Neutrophil (primary cell): ENCODE results near the gene ANKRD49.

Experiments
- H3K27ac ChIP-seq: fragments of 200-600 bp; sonication (generic); 2 replicates; pipeline ENCODE4 v1.5.1; 2016; ENCODE audit warnings: mild to moderate bottlenecking, moderate library complexity
- H3K27me3 ChIP-seq: fragments of 200-600 bp; sonication (generic); 2 replicates; pipeline ENCODE4 v1.6.0; 2016; ENCODE audit warnings: mild to moderate bottlenecking
- H3K36me3 ChIP-seq: fragments of 200-600 bp; sonication (generic); 2 replicates; pipeline ENCODE4 v1.5.1; 2017
- H3K4me1 ChIP-seq, 2 experiments: fragments of 200-600 bp in 1 of 2; sonication (generic) in 1 of 2; 1 replicate in 1 of 2; 2 replicates in 1 of 2; pipeline versions ENCODE4 v1.5.1 to v1.6.1; 2013 to 2016; ENCODE audit warnings: low read depth in 1 of 2, low read length in 1 of 2, mild to moderate bottlenecking in 1 of 2, moderate library complexity in 1 of 2; ENCODE audit not compliant: control insufficient read depth in 1 of 2, insufficient read depth in 1 of 2
- H3K4me3 ChIP-seq, 2 experiments: fragments of 200-600 bp in 1 of 2; sonication (generic) in 1 of 2; 1 replicate in 1 of 2; 2 replicates in 1 of 2; pipeline ENCODE4 v1.5.1; 2013 to 2016; ENCODE audit warnings: low read depth in 1 of 2, low read length in 1 of 2, mild to moderate bottlenecking in 1 of 2, moderate library complexity in 1 of 2
- H3K9me3 ChIP-seq: fragments of 200-600 bp; sonication (generic); 2 replicates; pipeline ENCODE4 v1.5.1; 2016
- CTCF ChIP-seq: fragments of 200-600 bp; sonication (generic); IDR thresholded peaks from 2 replicates; pipeline ENCODE4 v1.5.1; 2016; ENCODE audit warnings: antibody characterized with exemption

Gene ANKRD49

GRCh38 chr11:94507485-94507884 is 13.7 kb downstream of the ANKRD49 start:
- no peak overlapping the region for H3K27ac ChIP-seq
- H3K4me3 ChIP-seq: no peak overlapping the region
- no peak for TF ChIP-seq CTCF
- H3K36me3 ChIP-seq: no peaks in the 10 kb centered on the region
- H3K4me1 ChIP-seq: peaks cover 7% of the 10 kb centered on the region in 2 experiments
- peaks cover 9% of the 10 kb centered on the region for H3K27me3 ChIP-seq
- no peaks in the 10 kb centered on the region for H3K9me3 ChIP-seq

- no peak for TF ChIP-seq CTCF
- Histone ChIP-seq H3K4me1 (peaks cover 16 to 20% of the 10 kb centered on the region in 2 experiments), H3K9me3 (no peaks in the 10 kb centered on the region), H3K36me3 (no peaks in the 10 kb centered on the region), H3K27me3 (peaks cover 13% of the 10 kb centered on the region), H3K4me3 (peak within 1 kb of the TSS; percentile 56 to 59), H3K27ac (no peak within 1 kb of the TSS)
Observed at GRCh38 chr11:94511932-94512781, 18.4 kb downstream of the ANKRD49 start, which contains the start of gene C11orf97. Gene C11orf97, plus strand, starts transcription at chr11:94512461. Its CDS starts 68 bp downstream, at chr11:94512529.

GRCh38 chr11:94513091-94513490 is 19.3 kb downstream of the ANKRD49 start:
- H3K9me3 ChIP-seq: no peaks in the 10 kb centered on the region
- TF ChIP-seq CTCF: no peak
- H3K4me3 ChIP-seq: peak overlapping the region; percentile 56 to 59
- no peaks in the 10 kb centered on the region for H3K36me3 ChIP-seq
- no peak overlapping the region for H3K27ac ChIP-seq
- H3K27me3 ChIP-seq: peaks cover 13% of the 10 kb centered on the region
- peaks cover 16 to 20% of the 10 kb centered on the region in 2 experiments for H3K4me1 ChIP-seq

- Histone ChIP-seq H3K27ac (no peak overlapping the region), H3K9me3 (no peaks in the 10 kb centered on the region), H3K4me3 (no peak overlapping the region), H3K4me1 (peaks cover 16 to 24% of the 10 kb centered on the region in 2 experiments), H3K27me3 (peaks cover 13% of the 10 kb centered on the region), H3K36me3 (no peaks in the 10 kb centered on the region)
- TF ChIP-seq CTCF: no peak
Observed at GRCh38 chr11:94515398-94515797, 21.6 kb downstream of the ANKRD49 start.

- no peak for TF ChIP-seq CTCF
Observed at GRCh38 chr11:94516725-94517124, 22.9 kb downstream of the ANKRD49 start.

More at GRCh38 chr11:94516725-94517124, 22.9 kb downstream of the ANKRD49 start:
- Histone ChIP-seq H3K9me3 (no peaks in the 10 kb centered on the region), H3K27me3 (peaks cover 11% of the 10 kb centered on the region), H3K4me3 (no peak overlapping the region), H3K36me3 (no peaks in the 10 kb centered on the region), H3K4me1 (peaks cover 16 to 24% of the 10 kb centered on the region in 2 experiments), H3K27ac (no peak overlapping the region)
